Transverse colon (tissue), 4 donors: Measurements from ENCODE around the gene KIDINS220.

ENCODE experiments used
- EP300 ChIP-seq: sonication (generic); formaldehyde crosslinking; IDR thresholded peaks from one replicate; pipeline ENCODE4 v1.6.1; 2017; ENCODE audit warnings: antibody characterized with exemption, low read depth
- POLR2A ChIP-seq: fragments of 450-650 bp; IDR thresholded peaks from one replicate; pipeline ENCODE4 v1.6.1; 2016; ENCODE audit warnings: antibody characterized with exemption, mild to moderate bottlenecking, moderate library complexity
- POLR2AphosphoS5 ChIP-seq, 3 donors: sonication (generic); formaldehyde crosslinking; IDR thresholded peaks; one replicate each; pipeline ENCODE4 v1.6.1; 2016; ENCODE audit warnings: antibody characterized with exemption in 3 of 3
- TF ChIP-seq, protein P1 (sequence below), 5 experiments: fragments of 200-600 bp in 3 of 5; fragments of 450-650 bp in 2 of 5; sonication (generic) in 3 of 5; IDR thresholded peaks; 1 replicate in 2 of 5; 2 replicates in 3 of 5; pipeline ENCODE4 v1.5.1; 2016 to 2017; ENCODE audit warnings: antibody characterized with exemption in 5 of 5, inconsistent platforms in 3 of 5, mild to moderate bottlenecking in 2 of 5, moderate library complexity in 1 of 5

DNA sequence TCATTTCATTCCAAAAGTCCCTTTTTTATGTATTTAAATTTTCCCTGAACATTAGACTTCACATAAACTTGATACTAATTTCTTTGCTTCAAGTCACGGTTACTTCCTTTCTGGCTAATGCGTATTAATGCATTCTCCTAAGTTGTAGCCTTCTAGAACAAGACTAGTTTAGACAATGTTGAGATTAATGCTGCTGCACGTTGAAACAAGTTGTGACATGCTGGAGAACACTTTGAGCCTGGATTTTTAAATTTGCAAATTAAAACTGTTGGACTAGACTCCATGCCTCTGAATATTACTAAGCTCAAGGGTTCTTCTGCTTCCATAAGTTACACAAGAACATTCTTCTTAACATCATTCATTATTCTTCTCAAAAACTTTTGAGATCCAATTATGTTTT is 126.5 kb downstream of the KIDINS220 start:
- TF ChIP-seq POLR2A: no peak
- TF ChIP-seq, protein P1, sequence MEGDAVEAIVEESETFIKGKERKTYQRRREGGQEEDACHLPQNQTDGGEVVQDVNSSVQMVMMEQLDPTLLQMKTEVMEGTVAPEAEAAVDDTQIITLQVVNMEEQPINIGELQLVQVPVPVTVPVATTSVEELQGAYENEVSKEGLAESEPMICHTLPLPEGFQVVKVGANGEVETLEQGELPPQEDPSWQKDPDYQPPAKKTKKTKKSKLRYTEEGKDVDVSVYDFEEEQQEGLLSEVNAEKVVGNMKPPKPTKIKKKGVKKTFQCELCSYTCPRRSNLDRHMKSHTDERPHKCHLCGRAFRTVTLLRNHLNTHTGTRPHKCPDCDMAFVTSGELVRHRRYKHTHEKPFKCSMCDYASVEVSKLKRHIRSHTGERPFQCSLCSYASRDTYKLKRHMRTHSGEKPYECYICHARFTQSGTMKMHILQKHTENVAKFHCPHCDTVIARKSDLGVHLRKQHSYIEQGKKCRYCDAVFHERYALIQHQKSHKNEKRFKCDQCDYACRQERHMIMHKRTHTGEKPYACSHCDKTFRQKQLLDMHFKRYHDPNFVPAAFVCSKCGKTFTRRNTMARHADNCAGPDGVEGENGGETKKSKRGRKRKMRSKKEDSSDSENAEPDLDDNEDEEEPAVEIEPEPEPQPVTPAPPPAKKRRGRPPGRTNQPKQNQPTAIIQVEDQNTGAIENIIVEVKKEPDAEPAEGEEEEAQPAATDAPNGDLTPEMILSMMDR (IDR thresholded peaks at IDR 0.05): no peak
- no peak for TF ChIP-seq EP300
- no peak for TF ChIP-seq POLR2AphosphoS5 (IDR thresholded peaks at IDR 0.05)
